Placental pericyte (primary cell): ENCODE measurements around the gene GALE. TPM values are rescaled to one million over a fixed set of nuclear protein-coding genes. Genes with fewer than 3 reads are reported as not detected.

Source experiments
- total RNA-seq: library from RNA; depleted of rRNA; stranded (reverse); fragments of >200 nt; gene quantifications from 2 replicates; pipeline ENCODE4 v1.2.3, GENCODE V29; 2012

The GALE gene
- 42.7 and 63.9 TPM in 2 replicates for total RNA-seq

GRCh38 chr1:23800400-23801337 lies at the start of gene GALE:
Gene GALE, minus strand, starts transcription at chr1:23800754. Its CDS starts 1,747 bp downstream, at chr1:23799007.

GRCh38 chr1:23825076-23825761 lies 24.7 kb upstream of the GALE start, which contains the start of gene HMGCL:
Gene HMGCL, minus strand, starts transcription at chr1:23825429. Its CDS starts 14 bp downstream, at chr1:23825415.

GRCh38 chr1:23790696-23791515 lies 9.6 kb downstream of the GALE start, which contains the start of gene LYPLA2:
Gene LYPLA2, plus strand, starts transcription at chr1:23791145. Its CDS starts 1,538 bp downstream, at chr1:23792683.

GRCh38 chr1:23777979-23778814 lies 22.4 kb downstream of the GALE start, which contains the start of gene PITHD1:
Gene PITHD1, plus strand, starts transcription at chr1:23778418. Its CDS starts 98 bp downstream, at chr1:23778516.

Other genes starting within 250 kb of the GALE start
- gene ID3, start 241.3 kb downstream of the GALE start, total RNA-seq, result 156 and 168 TPM in 2 replicates
- 344 and 681 TPM in 2 replicates for gene RPL11, start 108.9 kb downstream of the GALE start, total RNA-seq
- 48.4 and 56.4 TPM in 2 replicates for gene ELOA, start 57.3 kb downstream of the GALE start, total RNA-seq
- gene PITHD1, start 22.3 kb downstream of the GALE start, total RNA-seq, result 22.3 and 36.8 TPM in 2 replicates
- gene LYPLA2, start 9.6 kb downstream of the GALE start, total RNA-seq, result 53.2 and 96.9 TPM in 2 replicates
- 18.5 and 42.0 TPM in 2 replicates for gene HMGCL, start 24.7 kb upstream of the GALE start, total RNA-seq
- 5.7 and 9.4 TPM in 2 replicates for gene FUCA1, start 67.5 kb upstream of the GALE start, total RNA-seq
- gene CNR2, start 112.6 kb upstream of the GALE start, total RNA-seq, result not detected in 2 replicates
- gene PNRC2, start 159.1 kb upstream of the GALE start, total RNA-seq, result 68.9 and 83.4 TPM in 2 replicates
- 102 and 125 TPM in 2 replicates for gene SRSF10, start 179.6 kb upstream of the GALE start, total RNA-seq